ENCODE results near the gene MYH11.

GRCh38 chr16:15836074-15836473 lies 20.8 kb downstream of the MYH11 start:
- TF ChIP-seq CTCF (IDR thresholded peaks at IDR 0.05) (no peak), POLR2A (IDR thresholded peaks at IDR 0.05) (no peak)

Data from esophagus squamous epithelium (tissue), 4 donors.